B cell (primary cell): Measurements from ENCODE around the gene ARHGEF26. TPM values are rescaled to one million over a fixed set of nuclear protein-coding genes. Genes with fewer than 3 reads are reported as not detected.

Source experiments
- ATAC-seq: fragments of 200-7000 bp; cut with Tn5 transposase; one replicate; pipeline ENCODE4 v1.10.0; 2021; ENCODE audit warnings: low read depth, mild to moderate bottlenecking, moderate number of reproducible peaks, moderate library complexity
- CTCF ChIA-PET: fragments of 350-600 bp; sonication (Branson Sonifier 250); formaldehyde crosslinking; loops from one replicate; lab custom pipeline; 2021; ENCODE audit warnings: antibody characterized with exemption, inconsistent platforms; lab: Charles Lee
- POLR2A ChIA-PET: fragments of 350-600 bp; sonication (Branson Sonifier 250); formaldehyde crosslinking; loops from one replicate; lab custom pipeline; 2021; ENCODE audit warnings: antibody characterized with exemption; lab: Charles Lee
- DNase-seq: peaks from one replicate; pipeline ENCODE4 v3.0.0; 2013
- H2AFZ ChIP-seq: 2 replicates; pipeline ENCODE4 v1.6.1; 2012; ENCODE audit warnings: mild to moderate bottlenecking, low read depth, low read length; ENCODE audit not compliant: insufficient read depth, poor library complexity, severe bottlenecking
- H3K27ac ChIP-seq, 2 donors: 1 replicate in 1 of 2; 2 replicates in 1 of 2; pipeline ENCODE4 v1.5.1; 2012 to 2013; ENCODE audit warnings: low read length in 2 of 2, mild to moderate bottlenecking in 2 of 2, moderate library complexity in 1 of 2
- H3K27me3 ChIP-seq, 4 experiments: fragments of 200-600 bp in 1 of 4; sonication (generic) in 1 of 4; replicated peaks in 1 of 4; 1 replicate in 2 of 4; 2 replicates in 2 of 4; pipeline versions ENCODE4 v1.6.1 to v1.7.0; 2013 to 2016; ENCODE audit warnings: low read length in 3 of 4, mild to moderate bottlenecking in 2 of 4, mixed read lengths in 1 of 4, moderate library complexity in 1 of 4; ENCODE audit not compliant: insufficient read depth in 4 of 4, control insufficient read depth in 3 of 4; ENCODE audit errors: control extremely low read depth in 1 of 4
- H3K36me3 ChIP-seq, 2 experiments: replicated peaks in 1 of 2; 1 replicate in 1 of 2; 2 replicates in 1 of 2; pipeline versions ENCODE4 v1.6.1 to v1.7.1; 2013; ENCODE audit warnings: low read length in 1 of 2; ENCODE audit not compliant: insufficient read depth in 2 of 2, control insufficient read depth in 1 of 2; ENCODE audit errors: control extremely low read depth in 1 of 2, extremely low read depth in 1 of 2
- H3K4me1 ChIP-seq, 2 donors: fragments of 200-600 bp in 1 of 2; sonication (generic) in 1 of 2; 1 replicate in 1 of 2; 2 replicates in 1 of 2; pipeline versions ENCODE4 v1.5.1 to v1.6.1; 2013 to 2017; ENCODE audit warnings: low read length in 2 of 2; ENCODE audit not compliant: control insufficient read depth in 2 of 2, insufficient read depth in 2 of 2
- H3K4me2 ChIP-seq: replicated peaks from 2 replicates; pipeline ENCODE3; 2012; ENCODE audit warnings: mild to moderate bottlenecking, low read depth, low read length; ENCODE audit not compliant: poor library complexity, severe bottlenecking
- H3K4me3 ChIP-seq, 5 experiments: fragments of 200-600 bp in 1 of 5; sonication (generic) in 1 of 5; 1 replicate in 3 of 5; 2 replicates in 2 of 5; pipeline versions ENCODE4 v1.5.1 to v1.7.0; 2011 to 2016; ENCODE audit warnings: low read length in 4 of 5, mild to moderate bottlenecking in 4 of 5, low read depth in 2 of 5, control low read depth in 1 of 5, moderate library complexity in 1 of 5; ENCODE audit not compliant: insufficient read depth in 1 of 5; ENCODE audit errors: control extremely low read depth in 1 of 5, extremely low read depth in 1 of 5
- H3K79me2 ChIP-seq: fragments of 200-600 bp; sonication (generic); one replicate; pipeline ENCODE4 v1.6.0; 2016; ENCODE audit warnings: low read length; ENCODE audit not compliant: control insufficient read depth, insufficient read depth
- H3K9ac ChIP-seq: fragments of 200-600 bp; sonication (generic); 2 replicates; pipeline ENCODE4 v1.6.1; 2017; ENCODE audit warnings: mild to moderate bottlenecking, low read length, moderate library complexity
- H3K9me3 ChIP-seq, 3 donors: one replicate each; pipeline versions ENCODE4 v1.6.1 to v1.7.1; 2013; ENCODE audit warnings: low read length in 2 of 3; ENCODE audit not compliant: control insufficient read depth in 2 of 3, insufficient read depth in 1 of 3; ENCODE audit errors: control extremely low read depth in 1 of 3
- H4K20me1 ChIP-seq: 2 replicates; pipeline ENCODE4 v1.6.0; 2012; ENCODE audit warnings: mild to moderate bottlenecking, low read length; ENCODE audit not compliant: insufficient read depth, control insufficient read depth, poor library complexity, severe bottlenecking
- H3K27ac Mint-ChIP-seq: one replicate; pipeline ENCODE4 v1.8.0; 2021; ENCODE audit warnings: mixed read lengths
- H3K27me3 Mint-ChIP-seq: one replicate; pipeline ENCODE4 v1.8.0; 2021; ENCODE audit warnings: mixed read lengths
- H3K4me1 Mint-ChIP-seq: one replicate; pipeline ENCODE4 v1.8.0; 2021; ENCODE audit warnings: mixed read lengths
- H3K4me3 Mint-ChIP-seq: one replicate; pipeline ENCODE4 v1.8.0; 2021; ENCODE audit warnings: mixed read lengths
- H3K9me3 Mint-ChIP-seq: one replicate; pipeline ENCODE4 v1.8.0; 2022; ENCODE audit warnings: mixed read lengths; ENCODE audit not compliant: insufficient read depth
- EZH2 ChIP-seq: IDR thresholded peaks from 2 replicates; pipeline ENCODE4 v1.6.1; 2012; ENCODE audit warnings: borderline replicate concordance, low read depth, mild to moderate bottlenecking, moderate library complexity, low read length; ENCODE audit not compliant: insufficient read depth, poor library complexity, severe bottlenecking
- WGBS: methylation state at CpG from one replicate; pipeline ENCODE4 v1.1.5; 2013; ENCODE audit warnings: missing lambda C conversion rate; ENCODE audit not compliant: insufficient coverage; 5-methylcytosine and 5-hydroxymethylcytosine counted together
- intact Hi-C: fragments of 100-400 bp; cut with micrococcal nuclease; formaldehyde crosslinking; loops from one replicate; pipeline ENCODE4 v1.10.0; 2022
- polyA plus RNA-seq: library from polyadenylated mRNA; depleted of rRNA; stranded (reverse); fragments of >200 nt; gene quantifications from 2 replicates; pipeline ENCODE4 v1.2.3, GENCODE V29; 2012
- total RNA-seq, 2 donors: library from RNA; stranded (reverse); fragments of 120-200 nt in 1 of 2; gene quantifications; 1 replicate in 1 of 2; 2 replicates in 1 of 2; pipeline versions ENCODE4 v1.2.3 to v1.2.4, GENCODE V29; 2013 to 2022
- TF ChIP-seq, protein P1 (sequence below): fragments of 200-600 bp; IDR thresholded peaks from one replicate; pipeline ENCODE4 v1.8.0; 2022; ENCODE audit warnings: antibody characterized with exemption, mild to moderate bottlenecking

The ARHGEF26 gene
- total and polyA plus RNA-seq, 2 donors (not counting 1 experiment from before 2014, with no cell fraction given): not detected

GRCh38 chr3:154184582-154184981 lies 63.4 kb downstream of the ARHGEF26 start:
- peaks cover 3% of the 10 kb centered on the region for H3K27me3 Mint-ChIP-seq
- POLR2A ChIA-PET: no interaction called here
- Histone ChIP-seq H4K20me1 (no peaks in the 10 kb centered on the region), H3K27ac (no peak overlapping the region), H2AFZ (no peak overlapping the region), H3K4me3 (no peak overlapping the region), H3K36me3 (no peaks in the 10 kb centered on the region), H3K79me2 (no peaks in the 10 kb centered on the region), H3K27me3 (no peaks in the 10 kb centered on the region), H3K4me2 (no peak overlapping the region), H3K9ac (no peak overlapping the region), H3K9me3 (no peaks in the 10 kb centered on the region), H3K4me1 (no peaks in the 10 kb centered on the region)
- H3K4me3 Mint-ChIP-seq: no peak overlapping the region
- peaks cover 3% of the 10 kb centered on the region for H3K4me1 Mint-ChIP-seq
- no peak overlapping the region for H3K27ac Mint-ChIP-seq
- ATAC-seq (no peak), DNase-seq (no peak)
- H3K9me3 Mint-ChIP-seq: no peaks in the 10 kb centered on the region
- intact Hi-C loops: no loop called here
- TF ChIP-seq, protein P1, sequence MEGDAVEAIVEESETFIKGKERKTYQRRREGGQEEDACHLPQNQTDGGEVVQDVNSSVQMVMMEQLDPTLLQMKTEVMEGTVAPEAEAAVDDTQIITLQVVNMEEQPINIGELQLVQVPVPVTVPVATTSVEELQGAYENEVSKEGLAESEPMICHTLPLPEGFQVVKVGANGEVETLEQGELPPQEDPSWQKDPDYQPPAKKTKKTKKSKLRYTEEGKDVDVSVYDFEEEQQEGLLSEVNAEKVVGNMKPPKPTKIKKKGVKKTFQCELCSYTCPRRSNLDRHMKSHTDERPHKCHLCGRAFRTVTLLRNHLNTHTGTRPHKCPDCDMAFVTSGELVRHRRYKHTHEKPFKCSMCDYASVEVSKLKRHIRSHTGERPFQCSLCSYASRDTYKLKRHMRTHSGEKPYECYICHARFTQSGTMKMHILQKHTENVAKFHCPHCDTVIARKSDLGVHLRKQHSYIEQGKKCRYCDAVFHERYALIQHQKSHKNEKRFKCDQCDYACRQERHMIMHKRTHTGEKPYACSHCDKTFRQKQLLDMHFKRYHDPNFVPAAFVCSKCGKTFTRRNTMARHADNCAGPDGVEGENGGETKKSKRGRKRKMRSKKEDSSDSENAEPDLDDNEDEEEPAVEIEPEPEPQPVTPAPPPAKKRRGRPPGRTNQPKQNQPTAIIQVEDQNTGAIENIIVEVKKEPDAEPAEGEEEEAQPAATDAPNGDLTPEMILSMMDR: no peak
- TF ChIP-seq EZH2: no peak
- CTCF ChIA-PET: no interaction called here
- 86% methylated on average over 4 of the region's 4 CpGs for whole genome bisulfite sequencing

DNA sequence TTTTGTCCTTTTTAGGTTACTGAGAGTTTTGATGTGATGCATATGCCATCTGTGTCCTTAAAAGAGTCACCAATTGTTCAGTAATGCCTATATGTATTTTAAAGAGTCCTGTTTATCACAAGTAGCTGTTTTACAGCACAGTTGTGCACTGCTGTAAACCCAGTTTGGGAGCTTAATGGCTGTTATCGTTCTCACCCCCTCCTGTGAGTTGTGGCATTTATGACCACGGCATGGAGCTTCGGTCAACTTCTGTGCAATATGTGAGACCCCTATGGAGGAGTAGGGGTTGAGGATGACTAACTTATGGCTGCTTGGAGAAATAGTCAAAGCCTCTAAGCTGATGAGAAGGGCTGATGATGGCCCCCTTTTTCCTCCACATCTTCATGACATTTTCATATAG lies 67.2 kb downstream of the ARHGEF26 start:
- DNase-seq (no peak), ATAC-seq (no peak)
- Mint-ChIP-seq H3K9me3 (no peaks in the 10 kb centered on the region), H3K27ac (no peak overlapping the region), H3K27me3 (peaks cover 7% of the 10 kb centered on the region), H3K4me3 (no peak overlapping the region), H3K4me1 (peaks cover 3% of the 10 kb centered on the region)
- POLR2A ChIA-PET: no interaction called here
- Histone ChIP-seq H3K27ac (no peak overlapping the region), H3K4me1 (no peaks in the 10 kb centered on the region), H3K4me2 (no peak overlapping the region), H4K20me1 (no peaks in the 10 kb centered on the region), H3K79me2 (no peaks in the 10 kb centered on the region), H2AFZ (no peak overlapping the region), H3K4me3 (no peak overlapping the region), H3K36me3 (no peaks in the 10 kb centered on the region), H3K9me3 (no peaks in the 10 kb centered on the region), H3K27me3 (no peaks in the 10 kb centered on the region), H3K9ac (no peak overlapping the region)
- CTCF ChIA-PET: no interaction called here
- 97% methylated on average over 3 of the region's 3 CpGs for WGBS
- TF ChIP-seq, protein P1: no peak
- no peak for TF ChIP-seq EZH2
- intact Hi-C loops: no loop called here
